ENCODE measurements around the gene PHACTR2. TPM values are rescaled to one million over a fixed set of nuclear protein-coding genes. Genes with fewer than 3 reads are reported as not detected.
"Not testable (repeated sequence)": the region's sequence is repeated elsewhere in the genome, so short reads cannot be mapped to it uniquely, and the experiment has no call there.

The PHACTR2 gene
- total RNA-seq, 1 donor from 2014 or later = 110 TPM

GRCh38 chr6:143842902-143843676 lies 165.3 kb downstream of the PHACTR2 start, which contains the start of gene LTV1:
TSS of gene LTV1 (plus strand) at chr6:143843338. CDS start at chr6:143843478, 140 bp downstream.
- Mint-ChIP-seq H3K36me3 (ENCODE audit: low read depth) (peaks cover 8% of the 10 kb centered on the region), H3K27ac (ENCODE audit: unreplicated experiment) (peak within 1 kb of the TSS; percentile 97), H3K9me3 (ENCODE audit: low read depth) (no peaks in the 10 kb centered on the region), H3K27me3 (ENCODE audit: low read depth) (no peaks in the 10 kb centered on the region), H3K4me3 (ENCODE audit: unreplicated experiment) (peak within 1 kb of the TSS; percentile 94), H3K4me1 (ENCODE audit: low read depth) (peaks cover 21% of the 10 kb centered on the region)
- TF ChIP-seq CTCF (IDR thresholded peaks at IDR 0.05) = peak; percentile 18
- DNase-seq (ENCODE audit: low spot score) = peak; percentile 98

GRCh38 chr6:143843677-143843999 lies 165.9 kb downstream of the PHACTR2 start:
- Mint-ChIP-seq H3K4me3 (ENCODE audit: unreplicated experiment) (peak overlapping the region; percentile 94), H3K27me3 (ENCODE audit: low read depth) (no peaks in the 10 kb centered on the region), H3K9me3 (ENCODE audit: low read depth) (no peaks in the 10 kb centered on the region), H3K27ac (ENCODE audit: unreplicated experiment) (peak overlapping the region; percentile 97), H3K4me1 (ENCODE audit: low read depth) (peaks cover 21% of the 10 kb centered on the region), H3K36me3 (ENCODE audit: low read depth) (peaks cover 12% of the 10 kb centered on the region)
- no peak for DNase-seq (ENCODE audit: low spot score)
- no peak for TF ChIP-seq CTCF (IDR thresholded peaks at IDR 0.05)

GRCh38 chr6:143844006-143844405 lies 166.2 kb downstream of the PHACTR2 start:
- Mint-ChIP-seq H3K4me3 (ENCODE audit: unreplicated experiment) (peak overlapping the region; percentile 94), H3K36me3 (ENCODE audit: low read depth) (peaks cover 14% of the 10 kb centered on the region), H3K9me3 (ENCODE audit: low read depth) (no peaks in the 10 kb centered on the region), H3K4me1 (ENCODE audit: low read depth) (peaks cover 21% of the 10 kb centered on the region), H3K27me3 (ENCODE audit: low read depth) (no peaks in the 10 kb centered on the region), H3K27ac (ENCODE audit: unreplicated experiment) (peak overlapping the region; percentile 97)
- no peak for TF ChIP-seq CTCF (IDR thresholded peaks at IDR 0.05)
- no peak for DNase-seq (ENCODE audit: low spot score)

GRCh38 chr6:143845033-143845432 lies 167.3 kb downstream of the PHACTR2 start:
- Mint-ChIP-seq H3K27ac (ENCODE audit: unreplicated experiment) (no peak overlapping the region), H3K27me3 (ENCODE audit: low read depth) (no peaks in the 10 kb centered on the region), H3K4me3 (ENCODE audit: unreplicated experiment) (no peak overlapping the region), H3K9me3 (ENCODE audit: low read depth) (no peaks in the 10 kb centered on the region), H3K4me1 (ENCODE audit: low read depth) (peaks cover 21% of the 10 kb centered on the region), H3K36me3 (ENCODE audit: low read depth) (peaks cover 19% of the 10 kb centered on the region)
- no peak for TF ChIP-seq CTCF (IDR thresholded peaks at IDR 0.05)
- no peak for DNase-seq (ENCODE audit: low spot score)

- H3K27me3 Mint-ChIP-seq (ENCODE audit: low read depth); H3K4me1 Mint-ChIP-seq (ENCODE audit: low read depth); H3K4me3 Mint-ChIP-seq (ENCODE audit: unreplicated experiment); H3K27ac Mint-ChIP-seq (ENCODE audit: unreplicated experiment); DNase-seq (ENCODE audit: low spot score): not testable (repeated sequence)
- Mint-ChIP-seq H3K36me3 (ENCODE audit: low read depth) (peaks cover 78% of the 10 kb centered on the region), H3K9me3 (ENCODE audit: low read depth) (peaks cover 25% of the 10 kb centered on the region)
These were observed 173.9 kb downstream of the PHACTR2 start for GRCh38 chr6:143851706-143852105.

- Mint-ChIP-seq H3K36me3 (ENCODE audit: low read depth) (peaks cover 87% of the 10 kb centered on the region), H3K9me3 (ENCODE audit: low read depth) (peaks cover 25% of the 10 kb centered on the region)
- H3K4me1 Mint-ChIP-seq (ENCODE audit: low read depth); H3K4me3 Mint-ChIP-seq (ENCODE audit: unreplicated experiment); H3K27me3 Mint-ChIP-seq (ENCODE audit: low read depth); H3K27ac Mint-ChIP-seq (ENCODE audit: unreplicated experiment); DNase-seq (ENCODE audit: low spot score): not testable (repeated sequence)
These were observed 177.3 kb downstream of the PHACTR2 start for GRCh38 chr6:143855057-143855456.

- DNase-seq (ENCODE audit: low spot score); H3K27ac Mint-ChIP-seq (ENCODE audit: unreplicated experiment); H3K27me3 Mint-ChIP-seq (ENCODE audit: low read depth); H3K4me1 Mint-ChIP-seq (ENCODE audit: low read depth); H3K4me3 Mint-ChIP-seq (ENCODE audit: unreplicated experiment): not testable (repeated sequence)
- Mint-ChIP-seq H3K36me3 (ENCODE audit: low read depth) (peaks cover 78% of the 10 kb centered on the region), H3K9me3 (ENCODE audit: low read depth) (peaks cover 25% of the 10 kb centered on the region)
These were observed 179.0 kb downstream of the PHACTR2 start for GRCh38 chr6:143856762-143857161.
